Measurements from ENCODE around the gene CALML5.

The CALML5 gene

GRCh38 chr10:5449823-5450222 lies 49.5 kb downstream of the CALML5 start:
- H3K4me1 ChIP-seq (ENCODE audit: insufficient read depth, low read length, poor library complexity, severe bottlenecking): peaks cover 42% of the 10 kb centered on the region

GRCh38 chr10:5449227-5449626 lies 50.1 kb downstream of the CALML5 start:
- H3F3A ChIP-seq (ENCODE audit: low read depth): 0 out of 2 replicates have a peak, but pooled peaks cover 3% of the 10 kb centered on the region
- peak overlapping the region; percentile 85 for H3K4me2 ChIP-seq (ENCODE audit: low read depth, low read length, poor library complexity, severe bottlenecking)
- H3K9me3 ChIP-seq (ENCODE audit: insufficient read depth, low read depth, low read length): no peaks in the 10 kb centered on the region
- H4K20me1 ChIP-seq (ENCODE audit: insufficient read depth, low read length, poor library complexity, severe bottlenecking): peaks cover 53% of the 10 kb centered on the region
- TF ChIP-seq EZH2phosphoT487 (IDR thresholded peaks at IDR 0.05; ENCODE audit: borderline replicate concordance): no peak
- no peak for TF ChIP-seq CTCF (conservative IDR thresholded peaks at IDR 0.05; ENCODE audit: low read length)
- peak overlapping the region; percentile 78 for H3K4me3 ChIP-seq (ENCODE audit: low read length, poor library complexity, severe bottlenecking)
- peaks cover 26% of the 10 kb centered on the region for H3K36me3 ChIP-seq (ENCODE audit: insufficient read depth, low read length)
- H3K9ac ChIP-seq (ENCODE audit: low read depth, low read length, poor library complexity, severe bottlenecking): peak overlapping the region; percentile 71
- no peaks in the 10 kb centered on the region for H3K27me3 ChIP-seq (ENCODE audit: insufficient read depth, low read length, poor library complexity, severe bottlenecking)
- H3K4me1 ChIP-seq (ENCODE audit: insufficient read depth, low read length, poor library complexity, severe bottlenecking): peaks cover 42% of the 10 kb centered on the region
- peaks cover 64% of the 10 kb centered on the region for H3K79me2 ChIP-seq (ENCODE audit: insufficient read depth, low read length)
- no peaks in the 10 kb centered on the region for H3K9me2 ChIP-seq (replicated peaks; ENCODE audit: low read depth, low read length)
- H2AFZ ChIP-seq (ENCODE audit: low read length): no peak overlapping the region

More at GRCh38 chr10:5449823-5450222, 49.5 kb downstream of the CALML5 start:
- peak overlapping the region; percentile 85 for H3K4me2 ChIP-seq (ENCODE audit: low read depth, low read length, poor library complexity, severe bottlenecking)
- peaks cover 53% of the 10 kb centered on the region for H4K20me1 ChIP-seq (ENCODE audit: insufficient read depth, low read length, poor library complexity, severe bottlenecking)
- H3K79me2 ChIP-seq (ENCODE audit: insufficient read depth, low read length): peaks cover 63% of the 10 kb centered on the region
- H3F3A ChIP-seq (ENCODE audit: low read depth): 0 out of 2 replicates have a peak, but pooled peaks cover 3% of the 10 kb centered on the region
- H2AFZ ChIP-seq (ENCODE audit: low read length): no peak overlapping the region
- no peak for TF ChIP-seq CTCF (conservative IDR thresholded peaks at IDR 0.05; ENCODE audit: low read length)
- TF ChIP-seq EZH2phosphoT487 (IDR thresholded peaks at IDR 0.05; ENCODE audit: borderline replicate concordance): no peak
- no peaks in the 10 kb centered on the region for H3K9me3 ChIP-seq (ENCODE audit: insufficient read depth, low read depth, low read length)
- peak overlapping the region; percentile 71 for H3K9ac ChIP-seq (ENCODE audit: low read depth, low read length, poor library complexity, severe bottlenecking)
- H3K9me2 ChIP-seq (replicated peaks; ENCODE audit: low read depth, low read length): no peaks in the 10 kb centered on the region
- peak overlapping the region; percentile 78 for H3K4me3 ChIP-seq (ENCODE audit: low read length, poor library complexity, severe bottlenecking)
- H3K36me3 ChIP-seq (ENCODE audit: insufficient read depth, low read length): peaks cover 32% of the 10 kb centered on the region
- H3K27me3 ChIP-seq (ENCODE audit: insufficient read depth, low read length, poor library complexity, severe bottlenecking): no peaks in the 10 kb centered on the region
